ENCODE measurements around the gene KISS1. TPM values are rescaled to one million over a fixed set of nuclear protein-coding genes. Genes with fewer than 3 reads are reported as not detected.
"Not testable (repeated sequence)": the region's sequence is repeated elsewhere in the genome, so short reads cannot be mapped to it uniquely, and the experiment has no call there.

The KISS1 gene
- total RNA-seq: 24.7 and 111 TPM in 2 replicates

- no peak for DNase-seq (ENCODE audit: low read depth)
Measured at GRCh38 chr1:204196068-204196795, at the start of gene KISS1. TSS of gene KISS1 (minus strand) at chr1:204196491. CDS start at chr1:204192876, 3,615 bp downstream.

GRCh38 chr1:204242920-204243319, 46.6 kb upstream of the KISS1 start:
- no peak for TF ChIP-seq CTCF (conservative IDR thresholded peaks at IDR 0.05; ENCODE audit: low read depth, low read length)
- DNase-seq (ENCODE audit: low read depth): no peak

More at GRCh38 chr1:204196068-204196795, at the start of gene KISS1:
- no peak within 1 kb of the TSS for H3K4me3 ChIP-seq (ENCODE audit: low read depth, low read length)
- no peak for TF ChIP-seq CTCF (conservative IDR thresholded peaks at IDR 0.05; ENCODE audit: low read depth, low read length)

GRCh38 chr1:204241914-204242313, 45.6 kb upstream of the KISS1 start:
- no peak for DNase-seq (ENCODE audit: low read depth)
- TF ChIP-seq CTCF (conservative IDR thresholded peaks at IDR 0.05; ENCODE audit: low read depth, low read length): no peak
- H3K4me3 ChIP-seq (ENCODE audit: low read depth, low read length): no peak overlapping the region

More at GRCh38 chr1:204242920-204243319, 46.6 kb upstream of the KISS1 start:
- H3K4me3 ChIP-seq (ENCODE audit: low read depth, low read length): no peak overlapping the region

- no peak for DNase-seq (ENCODE audit: low read depth)
- no peak for TF ChIP-seq CTCF (conservative IDR thresholded peaks at IDR 0.05; ENCODE audit: low read depth, low read length)
- H3K4me3 ChIP-seq (ENCODE audit: low read depth, low read length): no peak overlapping the region
Measured at GRCh38 chr1:204241050-204241449, 44.8 kb upstream of the KISS1 start.

GRCh38 chr1:204240233-204240632, 43.9 kb upstream of the KISS1 start:
- no peak for DNase-seq (ENCODE audit: low read depth)
- H3K4me3 ChIP-seq (ENCODE audit: low read depth, low read length): no peak overlapping the region
- TF ChIP-seq CTCF (conservative IDR thresholded peaks at IDR 0.05; ENCODE audit: low read depth, low read length): no peak

GRCh38 chr1:204239401-204239800, 43.1 kb upstream of the KISS1 start:
- DNase-seq (ENCODE audit: low read depth); H3K4me3 ChIP-seq (ENCODE audit: low read depth, low read length): not testable (repeated sequence)

GRCh38 chr1:204238520-204238919, 42.2 kb upstream of the KISS1 start:
- not testable (repeated sequence) for H3K4me3 ChIP-seq (ENCODE audit: low read depth, low read length)

GRCh38 chr1:204237515-204237914, 41.2 kb upstream of the KISS1 start:
- not testable (repeated sequence) for H3K4me3 ChIP-seq (ENCODE audit: low read depth, low read length); DNase-seq (ENCODE audit: low read depth)

More at GRCh38 chr1:204238520-204238919, 42.2 kb upstream of the KISS1 start:
- not testable (repeated sequence) for DNase-seq (ENCODE audit: low read depth)

Measured in epithelial cell of proximal tubule (primary cell).